NT2/D1 (cell line): ENCODE results near the gene EEF2KMT.

ENCODE experiments used
- DNase-seq: peaks from one replicate; pipeline ENCODE4 v3.0.0-alpha.2; 2011; ENCODE audit warnings: low read depth, low spot score
- H3K27me3 ChIP-seq: 2 replicates; pipeline ENCODE4 v1.6.0; 2011; ENCODE audit warnings: mild to moderate bottlenecking; ENCODE audit not compliant: insufficient read length, insufficient read depth
- H3K36me3 ChIP-seq: 2 replicates; pipeline ENCODE4 v1.6.1; 2011; ENCODE audit warnings: mild to moderate bottlenecking, low read length, mixed read lengths; ENCODE audit not compliant: insufficient read depth, insufficient read length
- H3K4me1 ChIP-seq: 2 replicates; pipeline ENCODE4 v1.5.1; 2011; ENCODE audit not compliant: insufficient read depth, insufficient read length
- H3K4me3 ChIP-seq: 2 replicates; pipeline ENCODE4 v1.5.1; 2011; ENCODE audit warnings: low read depth; ENCODE audit not compliant: insufficient read length
- H3K9ac ChIP-seq: 2 replicates; pipeline ENCODE4 v1.6.0; 2011; ENCODE audit warnings: low read depth; ENCODE audit not compliant: insufficient read length
- H3K9me3 ChIP-seq: 2 replicates; pipeline ENCODE4 v1.5.1; 2011; ENCODE audit warnings: mild to moderate bottlenecking, low read length; ENCODE audit not compliant: insufficient read depth
- SUZ12 ChIP-seq: IDR thresholded peaks from 2 replicates; pipeline ENCODE4 v1.6.1; 2011; ENCODE audit not compliant: insufficient read length, insufficient read depth; ENCODE audit errors: extremely low read depth
- YY1 ChIP-seq: IDR thresholded peaks from 2 replicates; pipeline ENCODE4 v1.6.1; 2011; ENCODE audit not compliant: insufficient read length, insufficient read depth
- ZNF274 ChIP-seq: IDR thresholded peaks from 2 replicates; pipeline ENCODE4 v1.6.1; 2011; ENCODE audit warnings: mild to moderate bottlenecking, low read depth, low read length

Gene EEF2KMT

DNA sequence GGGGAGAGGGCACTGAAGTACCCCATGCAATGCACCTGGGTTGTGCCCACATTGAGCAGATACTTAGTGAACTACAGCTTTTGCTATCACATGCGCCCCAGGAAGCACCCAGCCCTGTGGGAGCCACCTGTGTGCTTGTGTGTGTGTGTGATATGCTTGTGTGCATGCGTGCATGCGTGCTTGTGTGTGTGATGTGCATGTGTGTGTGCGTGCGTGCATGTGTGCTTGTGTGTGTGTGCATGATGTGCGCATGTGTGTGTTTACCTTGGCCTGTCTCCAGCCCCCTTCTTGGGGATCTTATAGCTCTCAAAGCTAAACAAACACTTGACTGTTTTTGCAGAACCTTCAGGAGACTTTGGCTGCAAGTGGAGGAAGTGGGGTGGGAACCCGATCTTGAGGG is 32.7 kb downstream of the EEF2KMT start:
- TF ChIP-seq YY1, result no peak
- TF ChIP-seq SUZ12, result no peak
- no peak for TF ChIP-seq ZNF274
- no peaks in the 10 kb centered on the region for H3K9me3 ChIP-seq
- H3K36me3 ChIP-seq, result no peaks in the 10 kb centered on the region
- no peak for DNase-seq
- H3K27me3 ChIP-seq, result no peaks in the 10 kb centered on the region
- peaks cover 23% of the 10 kb centered on the region for H3K4me1 ChIP-seq
- H3K4me3 ChIP-seq, result no peak overlapping the region
- H3K9ac ChIP-seq, result no peak overlapping the region

- no peak for DNase-seq
- H3K4me3 ChIP-seq, result no peak overlapping the region
- H3K9me3 ChIP-seq, result no peaks in the 10 kb centered on the region
- no peak for TF ChIP-seq SUZ12
- no peak for TF ChIP-seq ZNF274
- no peak for TF ChIP-seq YY1
- H3K36me3 ChIP-seq, result no peaks in the 10 kb centered on the region
- peaks cover 26% of the 10 kb centered on the region for H3K4me1 ChIP-seq
- H3K27me3 ChIP-seq, result no peaks in the 10 kb centered on the region
- H3K9ac ChIP-seq, result no peak overlapping the region
These were observed 34.5 kb downstream of the EEF2KMT start for GRCh38 chr16:5062790-5063765.

GRCh38 chr16:5062051-5062450 is 35.5 kb downstream of the EEF2KMT start:
- DNase-seq, result no peak
- Histone ChIP-seq H3K4me1 (peaks cover 26% of the 10 kb centered on the region), H3K4me3 (no peak overlapping the region), H3K9me3 (no peaks in the 10 kb centered on the region), H3K27me3 (no peaks in the 10 kb centered on the region), H3K36me3 (no peaks in the 10 kb centered on the region), H3K9ac (no peak overlapping the region)
- TF ChIP-seq ZNF274 (no peak), SUZ12 (no peak), YY1 (no peak)

GRCh38 chr16:5060073-5060641 is 37.4 kb downstream of the EEF2KMT start:
- no peaks in the 10 kb centered on the region for H3K9me3 ChIP-seq
- H3K9ac ChIP-seq, result peak overlapping the region; percentile 79
- H3K27me3 ChIP-seq, result no peaks in the 10 kb centered on the region
- H3K4me1 ChIP-seq, result peaks cover 18% of the 10 kb centered on the region
- no peak overlapping the region for H3K4me3 ChIP-seq
- TF ChIP-seq SUZ12, result no peak
- H3K36me3 ChIP-seq, result peaks cover 4% of the 10 kb centered on the region
- DNase-seq, result no peak

DNA sequence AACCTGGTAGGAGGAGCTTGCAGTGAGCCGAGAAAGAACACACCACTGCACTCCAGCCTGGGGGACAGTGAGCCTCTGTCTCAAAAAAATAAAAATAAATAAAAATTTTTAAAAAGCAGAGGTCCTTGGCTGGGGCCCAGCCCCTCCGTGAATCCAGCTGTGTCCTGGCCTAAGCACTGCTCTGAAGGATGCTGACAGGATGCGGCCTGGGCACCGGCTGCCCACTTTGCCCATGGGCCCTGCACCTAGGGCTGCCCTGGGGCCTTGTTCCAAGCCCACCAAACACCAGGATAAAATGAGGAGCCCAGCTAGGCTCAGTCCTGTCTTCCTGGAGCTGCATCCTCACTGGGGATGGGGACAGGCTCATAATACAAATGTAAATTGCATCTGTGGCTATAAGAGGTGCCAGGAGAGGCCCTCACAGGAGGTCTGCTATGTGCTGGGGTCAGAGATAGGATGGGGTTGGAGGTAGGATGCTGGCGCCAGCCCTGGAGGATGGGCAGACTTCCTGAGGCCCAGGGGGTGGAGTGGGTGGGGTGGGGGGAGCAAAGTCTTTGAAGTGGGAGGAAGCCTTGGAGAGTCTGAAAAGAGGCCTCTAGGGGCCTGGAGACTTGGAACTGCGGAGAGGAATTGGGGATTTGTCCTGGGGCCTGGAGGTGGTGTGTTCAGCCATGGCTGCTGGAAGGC is 38.1 kb downstream of the EEF2KMT start:
- H3K4me3 ChIP-seq, result no peak overlapping the region
- peaks cover 4% of the 10 kb centered on the region for H3K36me3 ChIP-seq
- no peak for TF ChIP-seq YY1
- no peak for TF ChIP-seq ZNF274
- no peak for TF ChIP-seq SUZ12
- peak; percentile 77 for DNase-seq
- peaks cover 18% of the 10 kb centered on the region for H3K4me1 ChIP-seq
- no peaks in the 10 kb centered on the region for H3K9me3 ChIP-seq
- no peaks in the 10 kb centered on the region for H3K27me3 ChIP-seq
- H3K9ac ChIP-seq, result peak overlapping the region; percentile 79

DNA sequence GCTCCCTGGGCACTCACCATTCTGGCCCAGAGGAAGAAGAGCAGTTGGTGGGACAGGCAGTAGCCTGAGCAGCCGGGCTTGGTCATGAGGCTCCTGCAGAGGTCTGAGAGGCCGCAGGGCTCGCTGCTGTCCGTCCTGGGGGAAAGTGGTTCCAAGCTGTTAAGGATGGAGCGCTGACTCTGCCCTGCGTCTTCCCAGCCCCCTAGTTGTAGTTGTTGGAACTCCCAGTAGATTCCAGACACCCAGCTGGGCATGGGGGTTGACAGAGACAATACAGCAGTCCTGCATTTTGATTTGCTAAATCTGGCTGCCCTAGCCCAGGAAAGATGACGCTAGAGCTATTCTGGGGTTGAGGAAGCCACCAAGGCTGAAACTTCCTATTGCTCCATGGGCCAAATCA is 39.1 kb downstream of the EEF2KMT start:
- Histone ChIP-seq H3K9ac (peak overlapping the region; percentile 46), H3K4me3 (peak overlapping the region; percentile 16), H3K9me3 (no peaks in the 10 kb centered on the region), H3K36me3 (peaks cover 8% of the 10 kb centered on the region), H3K27me3 (no peaks in the 10 kb centered on the region), H3K4me1 (peaks cover 18% of the 10 kb centered on the region)
- TF ChIP-seq YY1 (no peak), SUZ12 (no peak), ZNF274 (no peak)
- peak; percentile 96 for DNase-seq

DNA sequence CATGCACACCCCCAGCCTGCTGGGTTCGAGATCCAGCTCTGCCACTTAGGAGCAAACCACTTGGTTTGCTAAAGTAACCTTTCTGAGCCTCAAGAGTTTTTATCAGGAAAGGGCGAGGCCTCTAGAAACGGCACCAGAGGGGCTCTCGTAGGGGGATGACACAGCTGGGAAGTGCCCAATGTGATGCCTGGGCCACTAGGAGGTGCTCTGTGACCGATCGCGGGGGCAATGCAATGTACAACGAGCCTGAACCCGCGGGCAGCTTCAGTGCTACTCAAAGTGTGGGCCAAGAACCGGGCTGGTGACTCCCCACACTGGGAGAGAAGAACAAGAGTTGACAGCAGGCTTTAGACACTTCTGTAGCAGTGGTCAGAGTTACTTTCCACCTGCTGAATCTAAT is 41.2 kb downstream of the EEF2KMT start:
- Histone ChIP-seq H3K9me3 (no peaks in the 10 kb centered on the region), H3K4me3 (no peak overlapping the region), H3K9ac (peak overlapping the region; percentile 5), H3K36me3 (peaks cover 8% of the 10 kb centered on the region), H3K27me3 (no peaks in the 10 kb centered on the region), H3K4me1 (peaks cover 8% of the 10 kb centered on the region)
- no peak for DNase-seq
- TF ChIP-seq YY1 (no peak), SUZ12 (no peak), ZNF274 (no peak)
